GM21367 (cell line): Measurements from ENCODE around the gene PLSCR1.
A peak's percentile ranks its signal among the peaks of the same experiment; 100 is the strongest.
"Not testable (repeated sequence)": the region's sequence is repeated elsewhere in the genome, so short reads cannot be mapped to it uniquely, and the experiment has no call there.

Experiments used
- ATAC-seq: cut with Tn5 transposase; IDR thresholded peaks from one replicate; pipeline ENCODE4 v1.9.1; 2021; ENCODE audit not compliant: unreplicated experiment

Gene PLSCR1

DNA sequence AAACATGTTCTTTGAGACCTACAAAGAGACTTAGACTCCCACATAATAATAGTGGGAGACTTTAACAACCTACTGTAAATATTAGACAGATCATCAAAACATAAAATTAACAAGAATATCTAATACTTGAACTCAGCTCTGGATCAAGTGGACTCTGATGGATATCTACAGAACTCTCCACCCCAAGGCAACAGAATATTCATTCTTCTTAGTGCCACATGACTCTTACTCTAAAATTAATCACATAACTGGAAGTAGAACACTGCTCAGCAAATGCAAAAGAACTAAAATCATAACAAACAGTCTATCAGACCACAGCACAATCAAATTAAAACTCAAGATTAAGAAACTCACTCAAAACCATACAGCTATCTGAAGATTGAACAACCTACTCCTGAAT, 59.1 kb downstream of the PLSCR1 start:
- ATAC-seq: no peak

DNA sequence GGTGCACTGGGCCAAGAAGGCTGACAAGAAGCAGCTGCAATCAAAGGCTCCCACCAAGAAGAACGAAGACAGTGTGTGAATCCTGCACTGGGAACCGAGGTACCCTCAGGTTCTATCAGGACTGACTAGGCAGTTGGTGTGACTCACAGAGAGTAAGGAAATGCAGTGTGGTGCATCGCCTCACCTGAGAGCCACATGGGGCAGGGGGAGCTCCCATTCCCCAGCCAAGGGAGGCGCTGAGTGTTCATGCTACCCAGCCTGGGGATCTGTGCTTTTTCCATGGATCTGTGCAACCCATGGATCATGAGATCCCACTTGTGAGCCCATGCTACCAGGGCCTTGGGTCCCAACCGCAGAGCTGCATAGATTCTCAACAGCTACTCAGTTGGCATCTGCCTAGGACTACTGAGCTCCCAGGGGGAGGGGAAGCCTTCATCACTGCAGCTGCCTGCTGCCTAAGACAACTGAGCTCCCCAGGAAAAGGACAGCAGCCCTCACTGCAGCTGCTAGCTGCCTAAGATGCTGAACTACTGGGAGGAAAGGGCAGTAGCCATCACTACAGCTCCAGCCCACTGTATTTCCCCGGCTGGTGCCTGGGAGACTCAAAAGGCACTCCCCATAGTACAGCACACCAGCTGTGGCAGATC, 68.2 kb downstream of the PLSCR1 start:
- ATAC-seq: no peak

DNA sequence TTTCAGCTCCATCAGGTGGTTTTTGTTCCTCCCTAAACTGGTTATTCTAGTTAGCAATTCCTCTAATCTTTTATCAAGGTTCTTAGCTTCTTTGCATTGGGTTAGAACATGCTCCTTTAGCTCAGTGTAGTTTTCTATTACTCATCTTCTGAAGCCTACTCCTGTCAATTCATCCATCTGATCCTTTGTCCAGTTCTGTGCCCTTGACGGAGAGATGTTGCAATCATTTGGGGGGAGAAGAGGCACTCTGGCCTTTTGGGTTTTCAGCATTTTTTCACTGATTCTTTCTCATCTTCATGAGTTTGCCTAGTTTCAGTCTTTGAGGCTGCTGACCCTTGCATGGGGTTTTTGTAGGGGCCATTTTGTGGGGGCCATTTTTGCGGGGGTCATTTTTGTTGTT, 69.4 kb downstream of the PLSCR1 start:
- not testable (repeated sequence) for ATAC-seq

DNA sequence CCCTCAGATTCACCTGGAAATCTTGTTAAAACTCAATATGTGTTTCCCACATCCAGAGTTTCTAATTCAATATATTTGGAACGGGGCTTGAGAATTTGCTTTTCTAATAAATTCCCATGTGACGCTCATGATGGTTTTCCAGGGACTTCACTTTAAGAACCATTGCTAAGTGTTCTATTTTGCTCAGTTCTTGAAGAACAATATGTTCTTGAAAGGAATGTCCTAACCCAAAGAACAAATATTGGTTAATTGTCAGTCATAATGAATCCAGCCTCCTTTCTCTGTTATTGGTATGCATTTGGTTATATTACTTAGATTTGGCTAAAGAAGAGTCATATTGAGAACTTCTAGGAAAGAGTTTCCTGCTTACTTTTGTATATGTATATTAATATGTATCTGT, 70.7 kb downstream of the PLSCR1 start:
- ATAC-seq: no peak

DNA sequence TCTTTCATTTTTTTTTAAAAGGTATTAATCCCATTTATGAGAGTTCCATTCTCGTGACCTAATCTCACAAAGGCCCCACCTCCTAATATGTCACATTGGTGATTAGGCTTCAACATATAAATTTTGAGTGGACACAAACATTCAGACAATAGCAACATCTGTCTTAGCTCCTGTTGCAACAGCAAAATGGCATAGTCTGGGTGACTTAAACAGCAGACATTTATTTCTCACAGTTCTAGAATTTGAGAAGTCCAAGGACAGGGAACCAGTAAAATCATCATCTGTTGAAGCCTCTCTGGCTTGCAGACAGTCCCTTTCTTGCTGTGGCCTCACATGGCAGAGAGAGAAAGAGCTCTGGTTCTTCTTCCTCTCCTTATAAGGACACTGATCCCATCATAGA, 71.8 kb downstream of the PLSCR1 start:
- ATAC-seq: no peak

DNA sequence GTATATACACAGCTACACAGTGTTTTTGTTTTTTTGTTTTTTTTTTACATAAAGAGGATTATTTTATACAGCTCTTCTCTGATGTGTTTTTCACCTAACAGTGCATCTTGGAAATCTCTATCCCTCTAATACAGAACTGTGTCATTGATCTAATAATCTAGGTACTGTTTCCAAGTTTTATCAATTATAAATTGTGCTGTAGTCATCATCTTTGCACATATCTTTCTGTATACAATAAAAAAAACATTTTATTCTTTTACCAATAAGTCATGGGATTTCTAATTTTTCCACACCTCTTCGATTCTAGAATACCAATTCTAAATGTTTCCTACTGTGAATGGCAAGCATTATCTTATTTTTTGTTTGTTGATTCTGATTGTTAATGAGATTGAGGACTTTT, 73.4 kb downstream of the PLSCR1 start:
- ATAC-seq: no peak

DNA sequence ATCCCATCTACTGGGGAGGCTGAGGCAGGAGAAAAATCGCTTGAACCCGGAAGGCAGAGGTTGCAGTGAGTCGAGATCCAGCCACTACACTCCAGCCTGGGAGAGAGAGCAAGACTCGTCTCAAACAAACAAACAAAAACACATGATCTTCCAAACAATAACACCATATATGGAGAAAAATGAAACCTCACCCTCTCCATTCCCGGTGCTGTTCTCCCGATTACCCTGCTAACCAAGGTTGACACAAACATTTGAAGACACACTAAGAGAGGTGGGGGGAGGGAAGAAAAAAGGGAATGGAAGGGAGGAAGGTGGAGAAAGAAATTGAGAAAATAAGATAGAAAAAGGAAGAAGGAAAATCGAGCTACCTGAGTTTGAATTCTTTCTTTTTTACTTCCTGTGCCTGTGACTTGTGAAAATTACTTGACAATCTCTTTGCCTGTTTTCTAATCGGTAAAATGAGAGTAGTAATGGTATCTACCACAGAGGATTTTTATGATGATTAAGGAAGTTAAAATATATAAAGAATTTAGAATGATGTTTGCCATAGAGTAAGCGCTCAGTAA, 73.9 kb downstream of the PLSCR1 start:
- ATAC-seq: no peak

DNA sequence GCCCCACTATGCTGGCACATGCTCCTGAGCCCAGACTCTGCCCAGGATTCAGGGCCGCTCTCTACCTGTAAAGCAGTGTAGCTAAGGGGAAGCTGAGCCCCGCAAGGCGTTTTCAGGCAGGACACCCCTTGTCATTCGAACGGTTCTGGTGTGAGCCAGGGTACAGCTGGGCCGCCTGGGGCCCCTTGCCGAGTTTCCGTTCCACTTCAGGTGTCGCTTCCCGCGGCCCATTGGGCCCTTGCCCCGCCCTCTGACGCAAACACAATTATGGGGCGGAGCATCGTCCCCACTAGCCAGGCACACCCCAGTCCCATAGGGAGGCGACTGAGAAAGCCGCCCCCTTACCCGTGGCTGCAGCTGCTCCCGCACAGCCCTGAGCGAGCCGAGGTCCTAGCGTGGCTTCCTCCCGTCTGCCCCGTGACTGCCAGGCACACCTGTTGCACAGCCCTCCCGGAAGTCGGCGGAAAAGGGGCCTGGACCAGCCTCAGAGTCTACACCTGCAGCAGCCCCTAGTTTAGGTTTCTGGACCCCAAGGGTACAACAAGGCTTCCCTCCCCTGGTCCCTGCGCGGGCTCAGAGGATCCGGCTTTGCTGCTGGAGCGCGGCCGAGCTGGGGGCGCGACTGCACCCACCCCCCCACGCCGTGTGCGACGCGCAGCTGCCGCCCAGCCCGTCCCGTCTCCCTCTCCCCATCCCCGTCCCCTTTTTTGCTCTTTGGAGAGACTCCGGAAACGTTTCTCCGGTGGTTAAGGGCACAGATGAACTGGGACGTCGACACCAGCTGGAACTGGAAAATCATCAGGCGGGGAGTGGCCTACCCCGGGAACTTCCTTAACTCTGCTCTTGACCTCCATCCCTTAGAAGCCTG, 75.0 kb downstream of the PLSCR1 start, which contains the start of gene PLSCR2:
PLSCR2 (minus strand) TSS at position 412 of the 868 bp plus-strand sequence. CDS start 9,657 bp downstream, outside the sequence.
- peak; percentile 99 for ATAC-seq

DNA sequence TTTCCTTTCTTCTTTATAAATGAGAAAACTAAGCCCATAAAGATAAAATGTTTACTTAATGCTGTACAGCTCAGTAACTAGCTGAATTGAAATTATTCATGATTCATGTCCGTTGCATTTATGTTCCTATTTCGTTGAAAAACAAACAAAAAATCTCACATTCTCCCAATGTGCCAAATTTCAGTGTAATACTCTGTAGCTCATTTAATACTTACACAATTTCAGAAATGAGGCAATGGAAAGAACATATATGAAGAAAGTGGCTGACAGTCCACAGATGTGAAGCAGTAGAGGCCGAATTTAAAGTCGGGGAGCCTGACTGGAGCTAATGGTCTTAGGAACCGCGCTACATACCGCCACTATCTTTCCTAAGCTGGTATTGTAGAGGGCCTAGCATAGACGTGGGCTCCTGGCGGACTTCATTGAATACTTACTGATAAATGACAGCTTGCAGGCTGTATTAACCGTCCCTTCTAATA, 75.7 kb downstream of the PLSCR1 start:
- ATAC-seq: no peak

DNA sequence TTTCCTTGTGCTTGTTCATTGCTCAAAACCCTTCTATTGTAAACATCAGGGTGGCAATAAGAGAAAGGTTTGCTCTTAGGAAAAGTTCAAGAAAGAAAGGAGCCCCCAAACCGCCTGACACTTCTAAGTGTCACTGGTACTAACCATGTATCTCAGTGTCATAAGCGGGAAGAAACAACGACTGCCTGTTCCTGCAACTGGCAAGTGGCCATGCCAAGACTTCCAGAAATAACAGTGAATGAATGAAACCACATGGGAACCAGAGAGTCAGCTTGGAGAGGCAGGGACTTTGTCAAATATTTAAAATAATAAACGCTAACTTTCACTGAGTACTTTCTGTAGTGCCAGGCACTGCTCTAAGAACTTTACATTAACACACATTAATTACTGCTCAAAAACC, 76.2 kb downstream of the PLSCR1 start:
- no peak for ATAC-seq

DNA sequence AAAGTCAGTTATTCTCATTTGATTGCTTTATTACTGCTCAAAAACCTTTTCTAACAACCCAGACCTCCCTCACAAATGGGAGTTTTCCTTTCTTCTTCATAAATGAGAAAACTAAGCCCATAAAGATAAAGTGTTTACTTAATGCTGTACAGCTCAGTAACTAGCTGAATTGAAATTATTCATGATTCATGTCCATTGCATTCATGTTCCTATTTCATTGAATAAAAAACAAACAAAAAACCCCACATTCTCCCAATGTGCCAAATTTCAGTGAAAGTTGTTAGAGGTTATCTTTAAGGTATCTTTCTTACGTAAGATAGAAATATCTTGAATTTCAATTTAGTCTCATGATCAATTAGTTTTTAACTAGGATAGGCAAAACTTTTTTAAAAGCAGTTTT, 77.8 kb downstream of the PLSCR1 start:
- no peak for ATAC-seq

DNA sequence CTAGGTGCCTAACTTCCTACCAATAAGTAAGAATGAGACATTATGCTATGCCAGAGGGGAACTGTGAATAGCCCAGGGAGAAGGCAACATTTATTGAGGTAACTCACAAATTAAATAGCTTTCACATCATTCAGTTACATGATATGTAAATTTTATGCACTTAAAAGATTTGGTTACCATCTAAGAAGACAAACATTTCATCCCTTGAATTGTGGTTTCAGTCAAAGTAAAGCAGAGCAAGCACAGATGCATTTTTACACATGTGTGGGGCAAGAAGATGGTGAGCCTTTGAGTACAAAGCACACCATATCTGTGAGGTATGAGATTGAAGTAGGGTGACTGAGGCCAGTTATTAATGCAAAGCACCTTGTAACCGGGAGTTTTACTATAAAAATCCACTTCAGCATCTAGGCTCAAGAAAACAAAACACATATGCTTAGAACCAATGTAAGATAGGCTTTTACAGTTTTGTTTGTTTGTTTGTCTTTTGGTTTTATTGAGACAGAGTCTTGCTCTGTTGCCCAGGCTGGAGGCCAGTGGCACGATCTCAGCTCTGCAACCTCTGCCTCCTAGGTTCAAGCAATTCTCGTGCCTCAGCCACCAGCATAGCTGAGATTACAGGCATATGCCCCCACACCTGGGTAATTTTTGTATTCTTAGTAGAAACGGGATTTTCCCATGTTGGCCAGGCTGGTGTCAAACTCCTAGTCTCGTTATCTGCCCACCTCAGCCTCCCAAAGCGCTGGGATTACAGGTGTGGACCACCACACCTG, 78.5 kb downstream of the PLSCR1 start:
- ATAC-seq: no peak
